Panc1 (cell line): Measurements from ENCODE around the gene CLEC16A.

Experiments used
- CTCF ChIP-seq: fragments of 450-650 bp; IDR thresholded peaks from 2 replicates; pipeline ENCODE4 v1.5.1; 2017; ENCODE audit warnings: mild to moderate bottlenecking
- TCF7L2 ChIP-seq: IDR thresholded peaks from 2 replicates; pipeline ENCODE4 v1.6.1; 2011; ENCODE audit warnings: mild to moderate bottlenecking, low read depth, low read length, inconsistent platforms

DNA sequence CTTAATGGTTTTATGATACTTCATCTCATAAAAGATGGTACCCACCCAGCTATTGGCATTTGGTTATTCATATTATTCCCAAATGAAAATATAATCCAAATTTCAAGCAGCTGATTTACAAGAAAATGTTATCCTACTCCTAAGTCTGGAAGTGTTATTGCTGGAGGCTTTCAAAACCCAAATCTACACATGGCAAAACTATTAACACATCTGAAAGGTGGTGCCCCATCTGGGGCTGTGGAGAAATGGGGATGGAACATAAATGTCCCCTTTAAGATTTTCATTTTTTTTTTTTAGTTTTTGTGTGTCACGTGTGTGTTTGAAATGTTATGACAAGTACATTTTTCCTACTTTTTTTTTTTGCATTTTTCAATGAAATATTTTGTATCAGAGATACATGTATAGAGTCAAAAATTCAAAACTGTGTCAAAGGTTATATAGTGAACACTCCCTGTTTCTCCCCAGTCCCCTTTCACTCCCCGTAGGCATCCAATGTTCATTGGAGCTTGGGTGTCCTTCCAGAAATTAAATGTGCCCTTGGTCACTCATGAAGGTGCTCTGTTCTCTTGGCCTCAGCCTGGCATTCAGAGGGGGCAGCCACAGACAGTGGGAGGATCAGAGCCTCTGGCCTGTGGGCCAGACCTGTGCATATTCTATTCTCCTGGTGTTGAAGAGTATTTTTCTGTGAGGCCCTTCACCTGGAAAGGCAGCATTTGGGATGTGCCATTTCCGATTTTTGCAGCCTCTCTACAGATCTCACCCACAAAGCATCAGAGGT is 79.1 kb downstream of the CLEC16A start:
- TF ChIP-seq CTCF (no peak), TCF7L2 (no peak)
